Muscle of leg (tissue), 11 donors: ENCODE data around the gene PPP1R7. TPM values are rescaled to one million over a fixed set of nuclear protein-coding genes. Genes with fewer than 3 reads are reported as not detected.

Experiments used
- DNase-seq: peaks from one replicate; pipeline ENCODE4 v3.0.0; 2013
- H3K27ac ChIP-seq: one replicate; pipeline ENCODE4 v1.5.1; 2013; ENCODE audit warnings: mild to moderate bottlenecking, low read length, control low read depth
- H3K27me3 ChIP-seq: one replicate; pipeline ENCODE4 v1.6.1; 2013; ENCODE audit warnings: low read length; ENCODE audit not compliant: control insufficient read depth, insufficient read depth
- H3K36me3 ChIP-seq: one replicate; pipeline ENCODE4 v1.6.1; 2013; ENCODE audit warnings: low read length; ENCODE audit not compliant: control insufficient read depth, insufficient read depth
- H3K4me1 ChIP-seq: one replicate; pipeline ENCODE4 v1.6.1; 2013; ENCODE audit warnings: low read length; ENCODE audit not compliant: control insufficient read depth, insufficient read depth
- H3K4me3 ChIP-seq: one replicate; pipeline ENCODE4 v1.5.1; 2013; ENCODE audit warnings: low read length, control low read depth
- H3K9me3 ChIP-seq: replicated peaks from 2 replicates; pipeline ENCODE4 v1.6.1; 2013; ENCODE audit warnings: low read depth, low read length; ENCODE audit not compliant: control insufficient read depth
- WGBS: methylation state at CpG from one replicate; pipeline ENCODE4 v1.1.5; 2013; ENCODE audit warnings: missing lambda C conversion rate; ENCODE audit not compliant: insufficient coverage; 5-methylcytosine and 5-hydroxymethylcytosine counted together
- polyA plus RNA-seq, 8 donors: library from polyadenylated mRNA; unstranded; fragments of 120-200 nt; gene quantifications; one replicate each; pipeline versions ENCODE4 v1.2.1 to v1.2.3, GENCODE V29; 2013; ENCODE audit warnings: inconsistent platforms in 1 of 8, low replicate concordance in 1 of 8; ENCODE audit not compliant: insufficient read length in 8 of 8, insufficient read depth in 1 of 8
- total RNA-seq: library from RNA; stranded (reverse); fragments of 120-200 nt; gene quantifications from one replicate; pipeline ENCODE4 v1.2.4, GENCODE V29; 2013

The PPP1R7 gene
- total and polyA plus RNA-seq, 9 donors: 46.8 to 92.0 (median 78.0) TPM

DNA sequence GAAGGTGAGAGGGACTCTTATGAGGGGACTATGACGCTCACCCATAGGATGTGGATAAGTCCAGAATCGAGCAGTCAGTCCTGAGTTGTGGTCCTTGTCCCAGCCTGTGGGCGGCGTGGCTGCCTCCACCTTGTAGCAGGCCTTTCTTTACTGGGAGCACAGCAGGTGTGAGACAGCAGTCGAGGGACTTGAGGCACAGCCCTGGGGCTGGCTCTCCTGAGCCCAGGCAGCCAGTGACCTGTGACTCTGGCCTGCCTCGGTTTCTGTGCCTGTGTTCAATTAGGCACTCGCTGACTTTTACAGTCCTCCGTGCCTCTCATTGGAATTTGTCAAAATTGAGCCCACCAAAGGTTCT lies 8.3 kb downstream of the PPP1R7 start:
- no peak for DNase-seq
- 75% methylated on average over 8 of the region's 8 CpGs for WGBS
- Histone ChIP-seq H3K36me3 (peaks cover 55% of the 10 kb centered on the region), H3K27me3 (no peaks in the 10 kb centered on the region), H3K27ac (no peak overlapping the region), H3K9me3 (no peaks in the 10 kb centered on the region), H3K4me1 (peaks cover 20% of the 10 kb centered on the region), H3K4me3 (no peak overlapping the region)

DNA sequence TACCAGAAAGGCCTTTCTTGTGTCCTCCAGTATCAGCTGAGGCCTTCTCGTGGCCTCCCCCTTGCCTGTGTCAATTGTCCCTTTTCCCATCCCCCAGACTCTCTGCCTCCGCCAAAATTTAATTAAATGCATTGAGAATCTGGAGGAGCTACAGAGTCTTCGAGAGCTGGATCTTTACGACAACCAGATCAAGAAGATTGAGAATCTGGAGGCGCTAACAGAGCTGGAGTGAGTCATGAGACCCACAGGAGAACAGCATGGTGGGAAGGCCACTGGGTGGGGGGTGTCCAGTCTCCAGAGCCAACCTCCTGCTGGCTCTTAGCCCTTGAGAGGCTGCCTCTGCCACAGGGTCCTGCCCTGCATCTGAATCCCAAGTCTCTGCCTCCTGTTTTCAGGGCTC lies 8.8 kb downstream of the PPP1R7 start:
- peaks cover 59% of the 10 kb centered on the region for H3K36me3 ChIP-seq
- DNase-seq: no peak
- peaks cover 20% of the 10 kb centered on the region for H3K4me1 ChIP-seq
- H3K27ac ChIP-seq: no peak overlapping the region
- no peaks in the 10 kb centered on the region for H3K27me3 ChIP-seq
- no peaks in the 10 kb centered on the region for H3K9me3 ChIP-seq
- no peak overlapping the region for H3K4me3 ChIP-seq
- 86% methylated on average over 3 of the region's 5 CpGs for WGBS

DNA sequence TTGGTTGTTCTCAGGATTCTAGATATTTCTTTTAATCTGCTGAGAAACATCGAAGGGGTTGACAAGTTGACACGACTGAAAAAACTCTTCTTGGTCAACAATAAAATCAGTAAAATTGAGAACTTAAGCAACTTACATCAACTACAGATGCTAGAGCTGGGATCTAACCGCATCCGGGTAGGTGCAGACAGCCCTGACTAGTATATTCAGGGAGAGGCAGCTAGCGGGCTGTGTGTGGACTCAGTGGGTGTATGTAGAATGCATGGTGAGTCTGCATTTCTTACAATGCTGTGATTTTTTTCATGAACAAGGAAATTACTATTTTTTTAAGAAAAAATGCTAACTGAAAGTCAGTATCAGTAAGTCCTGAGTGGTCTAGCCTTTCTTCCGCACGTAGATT lies 10.1 kb downstream of the PPP1R7 start:
- Histone ChIP-seq H3K4me3 (no peak overlapping the region), H3K27ac (no peak overlapping the region), H3K4me1 (peaks cover 20% of the 10 kb centered on the region), H3K36me3 (peaks cover 57% of the 10 kb centered on the region), H3K27me3 (no peaks in the 10 kb centered on the region), H3K9me3 (no peaks in the 10 kb centered on the region)
- WGBS: 90% methylated on average over 2 of the region's 7 CpGs
- DNase-seq: no peak

DNA sequence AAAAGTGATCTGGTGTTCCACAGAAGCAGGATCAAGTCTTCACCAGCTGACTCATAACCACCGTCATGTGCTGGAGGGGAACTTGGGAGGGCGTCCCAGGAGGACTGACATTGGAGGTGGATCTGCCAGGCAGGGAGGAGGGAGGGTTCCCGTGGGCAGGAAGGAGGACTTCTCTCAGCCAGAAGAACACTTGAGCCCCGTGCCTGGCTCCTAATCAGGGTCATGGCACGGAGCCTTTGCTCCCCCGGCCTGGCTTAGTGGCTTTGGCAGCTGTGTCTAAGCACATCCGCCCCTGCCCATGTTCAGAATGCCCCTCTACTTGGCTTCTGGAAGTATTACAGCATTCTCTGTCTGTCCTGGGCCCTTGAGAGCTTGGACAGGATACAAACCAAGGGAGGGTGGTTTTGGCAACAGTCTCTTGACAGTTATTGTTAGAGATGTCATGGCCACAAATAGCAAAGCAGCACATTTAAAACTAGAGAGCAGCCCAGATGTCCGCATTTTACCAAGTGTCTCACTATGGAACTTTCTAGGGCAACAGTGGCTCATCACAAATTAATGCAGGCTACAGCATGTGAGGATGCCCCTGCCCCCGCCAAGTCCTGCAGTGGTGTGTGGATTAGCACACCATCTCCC lies 11.5 kb downstream of the PPP1R7 start:
- H3K4me1 ChIP-seq: peaks cover 20% of the 10 kb centered on the region
- no peak overlapping the region for H3K4me3 ChIP-seq
- no peaks in the 10 kb centered on the region for H3K9me3 ChIP-seq
- H3K36me3 ChIP-seq: peaks cover 66% of the 10 kb centered on the region
- DNase-seq: peak; percentile 87
- H3K27me3 ChIP-seq: no peaks in the 10 kb centered on the region
- peak overlapping the region; percentile 70 for H3K27ac ChIP-seq
- 55% methylated on average over 4 of the region's 9 CpGs for WGBS

DNA sequence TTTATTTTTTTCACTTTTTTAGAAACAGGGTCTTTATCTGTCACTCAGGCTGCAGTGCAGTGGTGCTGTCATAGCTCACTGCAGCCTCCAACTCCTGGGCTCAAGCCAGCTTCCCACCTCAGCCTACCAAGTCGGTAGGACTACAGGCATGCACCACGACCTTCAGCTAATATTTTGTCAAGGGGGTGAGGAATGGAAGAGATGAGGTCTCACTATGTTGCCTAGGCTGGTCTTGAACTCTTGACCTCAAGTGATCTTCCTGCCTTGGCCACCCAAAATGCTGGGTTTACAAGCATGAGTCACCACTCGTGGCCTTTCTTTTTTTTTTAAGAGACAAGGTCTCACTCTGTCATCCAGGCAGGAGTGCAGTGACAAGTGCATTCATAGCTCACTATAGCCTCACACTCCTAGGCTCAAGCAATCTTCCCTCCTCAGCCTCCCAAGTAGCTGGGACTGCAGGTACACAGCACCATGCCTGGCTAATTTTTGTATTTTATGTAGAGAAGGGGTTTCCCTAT lies 13.4 kb downstream of the PPP1R7 start:
- Histone ChIP-seq H3K9me3 (no peaks in the 10 kb centered on the region), H3K4me1 (peaks cover 20% of the 10 kb centered on the region), H3K27ac (no peak overlapping the region), H3K36me3 (peaks cover 71% of the 10 kb centered on the region), H3K4me3 (no peak overlapping the region), H3K27me3 (no peaks in the 10 kb centered on the region)
- no peak for DNase-seq
- WGBS: 100% methylated on average over 1 of the region's 3 CpGs

DNA sequence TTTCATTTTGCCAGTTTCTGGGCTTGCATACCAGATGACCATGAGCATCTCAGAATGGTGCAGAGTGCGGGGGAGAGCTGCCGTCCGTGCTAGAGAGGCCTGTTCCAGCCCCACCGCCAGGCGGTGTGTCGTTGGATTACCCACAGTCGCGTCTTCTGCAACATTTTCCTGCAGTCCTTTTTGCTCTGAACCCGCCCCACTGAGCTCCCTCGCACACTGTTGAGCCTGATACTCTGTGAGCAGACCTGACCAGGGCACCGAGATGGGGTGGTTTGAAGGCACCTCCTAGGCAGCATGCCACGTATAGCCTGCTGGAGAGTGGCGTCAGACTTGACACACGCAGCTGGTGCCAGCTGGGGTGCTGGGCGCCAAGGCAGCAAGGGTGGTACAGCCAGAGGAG lies 18.1 kb downstream of the PPP1R7 start:
- no peak for DNase-seq
- H3K27ac ChIP-seq: no peak overlapping the region
- 94% methylated on average over 15 of the region's 15 CpGs for WGBS
- H3K4me3 ChIP-seq: no peak overlapping the region
- H3K4me1 ChIP-seq: no peaks in the 10 kb centered on the region
- H3K27me3 ChIP-seq: no peaks in the 10 kb centered on the region
- H3K9me3 ChIP-seq: peaks cover 9% of the 10 kb centered on the region
- peaks cover 66% of the 10 kb centered on the region for H3K36me3 ChIP-seq

DNA sequence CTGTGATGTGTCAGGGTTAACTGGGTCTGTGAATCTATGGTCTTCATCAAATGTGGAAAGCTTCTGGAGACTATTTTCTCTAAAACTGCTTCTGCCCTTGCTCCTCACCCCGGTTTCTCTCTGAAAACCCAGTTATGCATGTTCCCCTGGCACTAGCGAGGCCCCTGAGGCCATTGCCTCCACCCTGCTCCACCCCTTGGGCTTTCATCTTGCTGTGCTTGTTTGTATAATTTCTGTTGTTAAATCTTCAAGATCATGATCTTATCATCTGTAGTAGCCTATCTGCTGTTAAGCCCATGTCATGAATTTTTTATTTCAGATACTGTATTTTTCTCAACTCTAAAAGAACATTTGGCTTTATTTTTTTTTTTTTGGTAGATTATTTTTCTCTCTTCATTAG lies 23.3 kb downstream of the PPP1R7 start:
- Histone ChIP-seq H3K4me1 (peaks cover 2% of the 10 kb centered on the region), H3K36me3 (peaks cover 41% of the 10 kb centered on the region), H3K27me3 (no peaks in the 10 kb centered on the region), H3K9me3 (peaks cover 9% of the 10 kb centered on the region), H3K4me3 (no peak overlapping the region), H3K27ac (no peak overlapping the region)
- WGBS: no CpG with 5 or more reads among the region's 2 CpGs
- no peak for DNase-seq

DNA sequence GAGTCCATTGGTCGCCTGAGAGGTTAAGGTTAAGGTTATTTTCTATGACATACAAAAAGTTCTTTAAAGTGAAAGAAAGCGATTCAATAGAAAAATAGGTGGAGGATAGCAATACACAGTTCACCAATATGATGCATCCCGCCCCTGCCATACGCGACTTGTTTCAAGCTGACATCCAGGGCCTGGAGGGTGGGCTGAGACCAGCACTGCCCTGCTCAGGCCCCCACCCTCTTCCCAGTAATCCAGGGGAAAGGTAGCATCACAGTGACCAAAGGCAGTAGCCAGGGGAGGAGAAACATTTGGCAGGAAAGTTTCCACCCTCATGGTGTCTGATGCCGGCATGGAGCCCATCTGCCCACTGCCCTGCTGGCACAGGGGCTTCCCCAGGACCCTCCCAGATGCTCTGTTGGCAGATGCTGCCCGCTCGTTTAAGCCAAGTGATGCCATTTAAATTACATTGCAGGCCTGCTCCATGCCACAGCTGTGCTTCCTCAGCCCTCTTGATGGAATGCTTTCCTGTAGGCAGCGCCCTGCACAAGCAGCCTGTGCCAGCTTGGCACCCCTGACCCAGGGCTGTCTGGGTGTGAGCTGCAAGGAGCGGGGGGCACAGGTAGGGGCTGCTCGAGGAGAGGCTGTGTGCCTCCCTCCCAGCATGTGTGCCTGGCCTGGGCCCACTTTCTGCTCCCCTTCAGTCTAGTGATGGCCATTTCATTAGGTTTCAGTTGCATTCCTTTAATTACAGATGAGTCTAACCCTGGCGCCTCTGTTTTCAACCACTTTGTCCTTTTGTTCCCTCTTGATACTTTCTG lies 27.5 kb downstream of the PPP1R7 start:
- H3K4me3 ChIP-seq: no peak overlapping the region
- DNase-seq: peak; percentile 67
- peaks cover 2% of the 10 kb centered on the region for H3K4me1 ChIP-seq
- H3K27me3 ChIP-seq: no peaks in the 10 kb centered on the region
- H3K9me3 ChIP-seq: no peaks in the 10 kb centered on the region
- no peak overlapping the region for H3K27ac ChIP-seq
- WGBS: 77% methylated on average over 6 of the region's 12 CpGs
- peaks cover 17% of the 10 kb centered on the region for H3K36me3 ChIP-seq

DNA sequence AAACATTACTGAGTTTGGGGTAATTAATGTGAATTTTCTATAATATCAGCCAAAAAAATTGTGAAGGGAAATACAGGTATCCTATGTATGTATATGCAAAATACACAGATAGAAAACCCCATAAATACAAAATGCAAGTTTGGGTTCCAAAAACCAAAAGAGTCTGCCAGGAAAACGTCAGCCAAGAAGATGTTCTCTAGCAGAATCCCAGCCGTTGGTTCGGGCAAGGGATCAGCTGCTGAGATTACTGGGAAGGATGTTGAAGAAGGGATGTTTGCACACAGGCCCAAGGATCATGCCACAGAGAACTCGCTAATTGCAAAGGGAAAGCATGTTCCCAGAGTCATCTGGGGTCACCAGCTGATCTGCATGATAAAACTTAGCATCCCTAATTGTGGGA lies 28.7 kb downstream of the PPP1R7 start:
- H3K9me3 ChIP-seq: no peaks in the 10 kb centered on the region
- no peaks in the 10 kb centered on the region for H3K27me3 ChIP-seq
- H3K4me3 ChIP-seq: no peak overlapping the region
- H3K27ac ChIP-seq: no peak overlapping the region
- H3K36me3 ChIP-seq: peaks cover 22% of the 10 kb centered on the region
- 86% methylated on average over 2 of the region's 4 CpGs for WGBS
- peaks cover 2% of the 10 kb centered on the region for H3K4me1 ChIP-seq
- DNase-seq: no peak

DNA sequence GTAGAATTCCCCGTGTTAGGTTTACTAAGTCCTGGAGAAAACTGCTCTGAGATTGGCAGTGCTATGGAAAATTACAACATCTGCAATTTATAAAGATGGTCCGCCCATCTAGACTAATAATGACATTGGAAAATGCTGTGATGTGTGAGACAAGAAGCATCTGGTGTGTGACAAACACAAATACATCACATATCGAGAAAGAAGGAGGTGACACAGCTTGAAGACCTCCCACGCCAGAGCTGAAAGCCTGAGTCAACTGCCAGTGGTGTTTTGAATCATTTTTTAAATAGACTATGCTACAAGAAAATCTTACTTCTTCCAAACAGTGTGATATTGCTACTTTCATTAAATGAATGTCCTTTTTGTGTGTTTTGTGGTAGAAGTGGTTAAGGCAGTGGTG lies 29.6 kb downstream of the PPP1R7 start:
- H3K27me3 ChIP-seq: no peaks in the 10 kb centered on the region
- H3K36me3 ChIP-seq: peaks cover 15% of the 10 kb centered on the region
- no peak overlapping the region for H3K4me3 ChIP-seq
- DNase-seq: no peak
- peaks cover 2% of the 10 kb centered on the region for H3K4me1 ChIP-seq
- no CpG with 5 or more reads among the region's 4 CpGs for WGBS
- H3K9me3 ChIP-seq: no peaks in the 10 kb centered on the region
- no peak overlapping the region for H3K27ac ChIP-seq
